ENCODE results near the gene KRT32.
"Not testable (repeated sequence)": the region's sequence is repeated elsewhere in the genome, so short reads cannot be mapped to it uniquely, and the experiment has no call there.

Gene KRT32

DNA sequence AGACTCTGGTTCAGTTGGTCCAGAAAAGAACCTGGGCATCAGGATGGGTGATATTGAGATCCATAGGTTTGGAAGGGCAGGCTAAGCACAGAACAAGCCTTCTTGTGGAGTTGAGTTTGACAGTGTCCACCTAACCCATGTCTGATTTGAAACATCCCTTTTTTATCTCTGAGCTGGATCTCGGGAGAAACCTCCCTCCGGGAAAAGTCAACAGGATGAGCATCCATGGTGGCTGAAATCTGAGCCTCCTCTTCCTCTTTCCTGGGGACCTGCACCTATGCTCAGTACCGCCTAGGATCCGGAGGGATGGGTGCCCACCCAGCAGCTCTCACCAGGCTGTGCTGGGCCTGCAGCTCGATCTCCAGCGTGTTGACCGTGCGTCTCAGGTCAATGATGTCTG is 3.4 kb downstream of the KRT32 start:
- no peak for DNase-seq

DNA sequence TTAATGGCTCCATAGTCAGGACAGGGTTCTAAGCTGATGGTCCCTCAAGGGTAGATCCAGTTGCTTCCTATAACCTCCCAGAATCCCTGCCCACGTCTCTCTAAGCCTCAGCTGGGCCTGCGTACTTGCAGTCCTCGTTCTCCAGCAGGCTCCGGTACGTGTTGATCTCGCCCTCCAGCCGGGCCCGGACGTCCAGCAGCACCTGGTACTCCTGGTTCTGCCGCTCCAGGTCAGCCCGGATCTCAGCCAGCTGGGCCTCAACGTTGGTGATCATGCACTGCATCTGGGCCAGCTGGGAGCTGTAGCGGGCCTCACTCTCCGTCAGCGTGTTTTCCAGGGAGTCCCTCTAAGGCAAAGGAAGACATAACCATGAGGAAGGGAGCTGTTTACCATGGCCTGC is 4.5 kb downstream of the KRT32 start:
- DNase-seq: no peak

DNA sequence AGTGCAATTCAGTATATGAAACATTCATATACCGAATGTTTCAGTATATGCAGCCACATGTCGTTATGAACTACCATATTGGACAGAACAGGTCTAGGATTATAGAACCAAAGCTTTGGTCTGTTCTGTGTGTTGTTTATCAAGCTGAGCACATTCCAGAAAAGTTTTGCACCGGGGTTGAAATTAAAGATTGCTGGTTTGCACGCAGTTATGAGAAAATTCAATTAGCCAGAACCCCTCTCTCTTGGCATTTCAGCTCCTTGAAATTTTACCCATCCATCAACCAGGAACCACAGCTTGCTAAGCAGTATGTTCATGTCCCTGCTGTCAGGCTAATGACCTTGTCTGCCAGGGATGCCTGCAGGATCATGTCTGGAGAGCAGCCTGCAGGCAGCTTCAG is 9.5 kb downstream of the KRT32 start:
- DNase-seq: no peak

DNA sequence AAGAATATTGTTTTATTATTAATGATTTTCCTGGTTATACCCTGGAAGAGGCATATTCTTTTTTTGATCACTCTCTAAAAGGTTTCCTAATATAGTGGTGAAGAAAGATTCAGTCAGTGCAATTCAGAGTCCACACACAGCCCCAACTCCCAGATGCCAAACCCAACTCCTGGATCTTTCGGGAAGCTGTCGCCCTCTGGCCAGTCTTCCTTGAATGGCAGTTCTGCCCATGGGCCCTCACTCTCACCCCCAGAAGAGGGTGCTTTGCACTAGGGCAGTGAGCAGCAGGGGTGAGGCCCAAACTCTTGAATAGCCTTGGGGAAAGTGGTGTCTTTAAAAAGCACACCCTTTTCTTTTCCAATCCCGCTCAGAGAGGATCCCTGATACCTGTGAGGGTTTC is 11.0 kb downstream of the KRT32 start:
- DNase-seq: no peak

GRCh38 chr17:41455236-41455635 is 11.9 kb downstream of the KRT32 start:
- no peak for DNase-seq

- DNase-seq: no peak
Observed at GRCh38 chr17:41453066-41453465, 14.1 kb downstream of the KRT32 start.

DNA sequence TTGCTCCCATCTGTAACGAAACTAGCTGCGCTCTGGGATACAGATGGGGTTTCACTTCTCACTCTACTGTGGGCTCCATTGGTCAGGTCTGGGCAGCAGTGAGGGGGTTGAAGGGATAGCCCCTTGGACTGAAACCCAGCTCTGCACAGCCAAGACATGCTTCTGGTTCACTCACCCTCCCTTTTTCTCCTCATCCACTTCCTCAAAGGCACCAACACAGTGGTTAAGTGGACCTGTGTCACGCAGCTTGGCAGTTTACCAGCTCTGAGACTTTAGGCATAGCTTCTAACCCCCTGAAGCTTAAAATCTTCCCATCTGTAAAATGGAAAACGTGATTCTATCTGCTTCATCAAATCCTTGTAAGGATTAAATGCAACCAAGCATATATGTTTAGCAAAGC is 14.9 kb downstream of the KRT32 start:
- no peak for DNase-seq

GRCh38 chr17:41451154-41451728 is 15.9 kb downstream of the KRT32 start:
- no peak for DNase-seq

DNA sequence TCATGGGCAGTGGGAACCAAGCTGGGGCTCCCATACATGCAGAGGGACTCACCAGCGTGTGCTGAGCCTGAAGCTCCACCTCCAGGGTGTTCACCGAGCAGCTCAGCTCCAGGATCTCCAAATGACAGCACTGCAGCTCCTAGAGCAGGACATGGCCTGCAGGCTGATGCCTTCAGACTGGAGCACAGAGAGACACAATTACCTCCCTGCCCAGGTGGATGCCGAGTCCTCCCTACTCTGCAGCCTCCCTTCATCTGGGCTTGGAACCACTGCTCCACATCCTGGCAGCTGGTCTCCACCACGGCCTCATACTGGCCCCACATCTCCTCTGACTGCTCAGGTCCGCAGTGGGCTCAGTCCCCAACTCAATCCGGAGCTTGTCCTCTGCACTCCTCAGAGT is 18.2 kb downstream of the KRT32 start:
- no peak for DNase-seq

DNA sequence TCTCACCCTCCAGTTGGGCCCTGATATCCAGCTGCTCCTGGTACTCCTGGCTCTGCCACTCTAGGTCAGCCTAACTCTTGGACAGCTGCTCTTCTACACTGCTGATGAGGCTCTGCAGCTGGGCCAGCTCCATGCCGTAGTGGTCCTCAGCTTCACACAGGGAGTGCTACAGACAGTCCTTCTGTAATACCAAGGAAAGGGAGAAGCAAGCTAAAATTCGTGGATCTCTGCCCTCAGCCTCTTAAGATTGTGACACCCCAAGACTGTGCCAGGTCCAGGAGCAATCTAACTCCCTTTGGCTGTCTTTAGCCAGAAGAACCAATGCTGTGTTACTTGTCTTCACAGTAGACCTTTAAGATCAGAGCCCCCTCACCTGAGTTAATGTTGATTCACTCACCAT is 18.7 kb downstream of the KRT32 start:
- no peak for DNase-seq

- DNase-seq: no peak
Observed at GRCh38 chr17:41446806-41447205, 20.4 kb downstream of the KRT32 start.

DNA sequence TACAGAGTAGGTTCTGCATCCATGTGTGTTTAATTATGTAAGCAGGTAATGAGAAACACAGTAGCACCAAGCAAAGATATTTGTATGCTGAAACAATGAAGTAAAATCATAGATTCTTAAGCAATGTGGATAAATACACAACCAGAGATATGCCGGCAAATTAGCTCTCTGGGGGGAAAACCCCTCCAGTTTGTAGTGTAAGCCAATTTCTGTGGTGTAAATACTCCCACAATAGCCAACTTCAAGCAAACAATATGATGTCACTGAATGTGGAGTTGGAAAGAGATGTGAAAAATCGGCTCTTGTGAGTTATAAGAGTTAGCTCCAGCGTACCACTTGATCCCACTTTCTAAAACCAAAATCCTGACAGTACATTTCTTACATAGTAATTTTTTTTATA is 22.5 kb downstream of the KRT32 start:
- no peak for DNase-seq

DNA sequence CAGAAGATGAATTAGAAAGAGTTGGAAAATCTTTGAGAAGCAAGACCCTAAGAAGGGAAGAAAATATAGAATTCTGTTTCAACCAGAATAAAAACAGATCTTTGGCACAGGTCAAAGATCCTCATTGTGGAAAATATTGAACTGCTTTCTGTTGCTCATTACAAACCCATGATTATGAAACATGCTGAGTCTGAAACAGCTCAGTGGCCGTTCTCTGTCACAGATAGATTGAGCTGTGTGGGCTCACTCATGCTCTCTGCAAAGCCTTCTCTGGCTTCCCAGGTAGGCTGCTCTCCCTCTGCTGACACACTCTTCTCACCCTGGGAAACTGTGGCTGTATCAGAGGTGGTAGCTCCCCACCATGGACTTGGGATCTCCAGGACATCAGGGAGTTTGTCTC is 23.0 kb downstream of the KRT32 start:
- no peak for DNase-seq

GRCh38 chr17:41442739-41443138 is 24.4 kb downstream of the KRT32 start:
- no peak for DNase-seq

DNA sequence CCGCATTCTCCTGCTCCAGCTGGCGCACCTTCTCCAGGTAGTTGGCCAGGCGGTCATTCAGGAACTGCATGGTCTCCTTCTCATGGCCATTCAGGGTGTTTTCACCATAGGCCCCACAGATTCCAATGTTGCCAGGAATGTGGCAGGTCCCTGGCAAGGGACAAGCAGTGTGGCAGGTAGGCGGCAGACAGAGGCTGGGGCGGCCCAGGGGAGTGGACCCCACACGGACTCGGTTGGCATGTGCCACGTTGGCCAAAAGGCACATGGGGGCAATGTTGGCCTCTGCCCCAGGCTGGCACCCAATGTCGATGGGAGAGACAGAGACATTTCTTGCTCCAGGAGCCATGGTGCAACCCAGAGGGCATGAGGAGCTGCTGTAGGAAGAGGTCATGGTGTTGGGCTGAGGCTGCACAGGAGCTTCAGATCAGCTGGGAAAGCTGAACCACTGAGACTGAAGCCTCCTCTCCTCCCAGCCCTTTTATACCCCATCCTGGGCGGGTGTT is 26.6 kb downstream of the KRT32 start, which contains the start of gene KRT38:
TSS of gene KRT38 (minus strand) at position 453 of the 503 bp plus-strand sequence. CDS start at position 391, 62 bp downstream.
- DNase-seq: no peak

GRCh38 chr17:41439375-41439774 is 27.8 kb downstream of the KRT32 start:
- no peak for DNase-seq

GRCh38 chr17:41437769-41438168 is 29.4 kb downstream of the KRT32 start:
- DNase-seq: no peak

- DNase-seq: no peak
Observed at GRCh38 chr17:41437254-41437653, 29.9 kb downstream of the KRT32 start.

- DNase-seq: peak; percentile 73
Observed at GRCh38 chr17:41434415-41434814, 32.8 kb downstream of the KRT32 start.

- DNase-seq: peak; percentile 92
Observed at GRCh38 chr17:41434005-41434404, 33.2 kb downstream of the KRT32 start.

GRCh38 chr17:41433586-41433985 is 33.6 kb downstream of the KRT32 start:
- peak; percentile 92 for DNase-seq

DNA sequence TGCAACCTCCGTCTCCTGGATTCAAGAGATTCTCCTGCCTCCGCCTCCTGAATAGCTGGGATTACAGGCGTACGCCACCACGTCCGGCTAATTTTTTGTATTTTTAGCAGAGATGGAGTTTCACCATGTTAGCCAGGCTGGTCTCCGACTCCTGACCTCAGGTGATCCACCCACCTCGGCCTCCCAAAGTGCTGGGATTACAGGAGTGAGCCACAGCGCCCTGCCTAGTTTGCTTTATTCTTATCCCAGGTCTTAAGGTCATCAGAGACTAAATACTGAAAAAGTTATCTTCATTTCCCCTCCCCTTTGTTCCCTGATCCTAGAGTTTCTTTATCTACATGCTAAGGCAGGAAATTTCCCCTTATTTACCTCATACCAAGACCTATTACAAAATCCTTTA is 36.8 kb downstream of the KRT32 start:
- not testable (repeated sequence) for DNase-seq

DNA sequence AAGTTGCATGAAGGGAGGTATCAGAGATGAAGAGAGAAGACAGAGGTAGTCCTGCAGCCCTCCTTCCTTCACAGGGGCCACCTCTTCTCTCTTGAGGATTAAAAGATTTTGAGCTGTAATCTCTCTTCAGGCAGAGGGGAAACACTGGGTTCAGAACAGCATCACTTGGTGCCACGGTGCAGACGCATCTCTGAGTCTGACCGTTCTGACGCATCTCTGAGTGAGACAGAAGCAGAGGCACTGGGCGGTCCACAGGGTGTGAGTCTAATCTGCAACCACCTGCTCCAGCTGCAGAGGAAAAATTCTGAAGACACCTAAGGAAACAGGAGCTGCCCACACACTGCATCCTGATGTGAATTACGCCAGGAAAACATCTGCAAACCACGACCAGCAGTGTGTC is 37.5 kb downstream of the KRT32 start:
- DNase-seq: no peak

GRCh38 chr17:41428591-41429291 is 38.4 kb downstream of the KRT32 start:
- no peak for DNase-seq
